ENCODE results near the gene SRRM3.

DNA sequence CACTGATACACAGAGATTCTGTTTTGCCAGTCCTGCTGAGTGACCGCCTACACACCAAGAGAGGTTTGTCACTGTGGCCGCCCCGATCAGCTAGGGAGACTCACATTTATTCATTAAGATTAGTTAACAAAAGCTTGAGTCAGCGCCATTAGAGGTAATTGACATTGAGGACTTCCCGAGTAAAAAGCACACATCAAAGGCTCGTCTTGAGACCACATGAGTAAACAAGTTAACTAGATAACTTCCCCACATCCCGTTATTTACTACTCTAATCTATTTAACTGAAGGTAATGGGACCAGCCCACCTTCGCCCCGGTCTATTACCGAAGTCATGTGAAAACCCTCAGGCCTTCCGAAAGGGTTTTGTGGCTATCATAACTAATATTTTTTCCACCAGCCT, 23.0 kb downstream of the SRRM3 start:
- TF ChIP-seq, protein P1, sequence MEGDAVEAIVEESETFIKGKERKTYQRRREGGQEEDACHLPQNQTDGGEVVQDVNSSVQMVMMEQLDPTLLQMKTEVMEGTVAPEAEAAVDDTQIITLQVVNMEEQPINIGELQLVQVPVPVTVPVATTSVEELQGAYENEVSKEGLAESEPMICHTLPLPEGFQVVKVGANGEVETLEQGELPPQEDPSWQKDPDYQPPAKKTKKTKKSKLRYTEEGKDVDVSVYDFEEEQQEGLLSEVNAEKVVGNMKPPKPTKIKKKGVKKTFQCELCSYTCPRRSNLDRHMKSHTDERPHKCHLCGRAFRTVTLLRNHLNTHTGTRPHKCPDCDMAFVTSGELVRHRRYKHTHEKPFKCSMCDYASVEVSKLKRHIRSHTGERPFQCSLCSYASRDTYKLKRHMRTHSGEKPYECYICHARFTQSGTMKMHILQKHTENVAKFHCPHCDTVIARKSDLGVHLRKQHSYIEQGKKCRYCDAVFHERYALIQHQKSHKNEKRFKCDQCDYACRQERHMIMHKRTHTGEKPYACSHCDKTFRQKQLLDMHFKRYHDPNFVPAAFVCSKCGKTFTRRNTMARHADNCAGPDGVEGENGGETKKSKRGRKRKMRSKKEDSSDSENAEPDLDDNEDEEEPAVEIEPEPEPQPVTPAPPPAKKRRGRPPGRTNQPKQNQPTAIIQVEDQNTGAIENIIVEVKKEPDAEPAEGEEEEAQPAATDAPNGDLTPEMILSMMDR (IDR thresholded peaks at IDR 0.05): no peak
- no peak for TF ChIP-seq POLR2A (IDR thresholded peaks at IDR 0.05)
